GM12865 (cell line): ENCODE measurements around the gene MEIS2.

ENCODE experiments used
- DNase-seq: peaks from one replicate; pipeline ENCODE4 v3.0.0; 2010; ENCODE audit warnings: low read depth
- H3K4me3 ChIP-seq: 2 replicates; pipeline ENCODE4 v1.5.1; 2011; ENCODE audit warnings: mild to moderate bottlenecking, low read depth, low read length, control low read depth
- CTCF ChIP-seq: IDR thresholded peaks from 2 replicates; pipeline ENCODE4 v1.5.1; 2011; ENCODE audit warnings: low read length, control low read depth, low read depth, inconsistent platforms; ENCODE audit not compliant: insufficient read depth; ENCODE audit errors: missing control alignments

The MEIS2 gene

GRCh38 chr15:37131621-37132020 is 31.3 kb upstream of the MEIS2 start:
- no peak for DNase-seq
- TF ChIP-seq CTCF: no peak
- H3K4me3 ChIP-seq: no peak overlapping the region

DNA sequence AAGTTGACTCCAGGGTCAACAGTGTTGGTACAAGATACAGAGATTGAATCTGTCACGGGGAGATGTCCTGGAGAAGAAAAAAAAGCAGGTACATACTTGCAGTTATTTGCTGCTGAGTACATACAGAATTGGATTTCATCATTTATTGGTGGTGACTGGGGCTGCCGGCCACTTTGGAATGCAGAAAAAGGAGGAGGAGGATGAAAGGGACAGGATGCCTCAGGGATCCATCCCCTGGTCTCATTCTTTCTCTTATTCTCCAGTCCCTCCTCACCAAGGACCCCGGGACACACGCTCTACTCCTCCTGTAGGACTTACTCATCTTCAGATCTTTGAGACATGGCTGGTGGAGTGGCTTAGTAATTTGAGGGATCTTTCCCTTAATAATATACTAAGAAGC is 30.0 kb upstream of the MEIS2 start:
- no peak for DNase-seq
- H3K4me3 ChIP-seq: no peak overlapping the region
- TF ChIP-seq CTCF: no peak

- TF ChIP-seq CTCF: no peak
- H3K4me3 ChIP-seq: no peak overlapping the region
- no peak for DNase-seq
Observed at GRCh38 chr15:37125143-37125542, 24.8 kb upstream of the MEIS2 start.

GRCh38 chr15:37124331-37124730 is 24.0 kb upstream of the MEIS2 start:
- no peak for TF ChIP-seq CTCF
- DNase-seq: no peak
- no peak overlapping the region for H3K4me3 ChIP-seq

GRCh38 chr15:37122703-37123102 is 22.4 kb upstream of the MEIS2 start:
- no peak for TF ChIP-seq CTCF
- H3K4me3 ChIP-seq: no peak overlapping the region
- DNase-seq: no peak

GRCh38 chr15:37121492-37121891 is 21.1 kb upstream of the MEIS2 start:
- TF ChIP-seq CTCF: no peak
- DNase-seq: no peak
- H3K4me3 ChIP-seq: no peak overlapping the region

DNA sequence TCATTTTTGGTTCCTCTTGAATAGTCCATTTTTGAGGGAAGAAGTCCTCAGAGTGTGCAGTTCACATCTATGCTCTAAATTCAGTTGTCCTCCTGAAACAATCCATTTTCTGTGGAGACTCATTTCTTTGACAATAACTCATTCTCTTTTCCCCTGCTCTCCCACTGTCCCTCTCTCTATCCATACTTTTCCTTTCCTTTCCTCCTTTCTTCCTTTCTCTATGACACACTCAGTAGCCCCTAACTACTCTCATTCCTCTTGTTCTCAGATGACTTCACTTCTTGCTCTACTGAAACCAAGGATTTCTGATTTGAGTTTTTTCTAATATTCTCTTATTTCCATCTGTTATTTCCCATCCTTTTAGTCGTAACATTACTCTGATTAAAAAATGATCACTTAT is 16.7 kb upstream of the MEIS2 start:
- no peak for DNase-seq
- no peak for TF ChIP-seq CTCF
- H3K4me3 ChIP-seq: no peak overlapping the region
